Measurements from ENCODE around the gene GH2.
"Not testable (repeated sequence)": the region's sequence is repeated elsewhere in the genome, so short reads cannot be mapped to it uniquely, and the experiment has no call there.

The GH2 gene

DNA sequence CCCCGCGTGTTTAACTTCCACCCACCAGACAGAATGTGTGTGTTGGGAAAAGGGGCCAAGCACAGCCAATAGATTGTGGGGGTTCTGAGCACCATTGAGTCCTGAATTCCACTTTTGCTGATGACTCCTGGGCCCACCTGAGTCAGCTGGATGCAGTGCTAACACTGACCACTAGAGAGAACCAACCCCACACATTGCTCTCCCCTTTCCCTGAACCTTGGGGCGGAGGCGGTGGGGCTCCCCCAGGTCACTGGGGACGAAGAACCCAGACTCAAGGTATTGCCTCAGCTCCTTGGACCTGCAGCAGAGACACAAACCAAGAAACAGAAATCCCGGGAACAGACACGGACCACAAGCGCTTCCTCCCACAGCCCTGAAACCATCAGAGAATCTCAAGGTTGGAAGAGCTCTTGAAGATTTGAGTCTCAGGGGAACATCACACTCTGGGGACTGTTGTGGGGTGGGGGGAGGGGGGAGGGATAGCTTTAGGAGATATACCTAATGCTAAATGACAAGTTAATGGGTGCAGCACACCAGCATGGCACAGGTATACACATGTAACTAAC, 7.6 kb downstream of the GH2 start:
- DNase-seq (ENCODE audit: low spot score): not testable (repeated sequence)

DNA sequence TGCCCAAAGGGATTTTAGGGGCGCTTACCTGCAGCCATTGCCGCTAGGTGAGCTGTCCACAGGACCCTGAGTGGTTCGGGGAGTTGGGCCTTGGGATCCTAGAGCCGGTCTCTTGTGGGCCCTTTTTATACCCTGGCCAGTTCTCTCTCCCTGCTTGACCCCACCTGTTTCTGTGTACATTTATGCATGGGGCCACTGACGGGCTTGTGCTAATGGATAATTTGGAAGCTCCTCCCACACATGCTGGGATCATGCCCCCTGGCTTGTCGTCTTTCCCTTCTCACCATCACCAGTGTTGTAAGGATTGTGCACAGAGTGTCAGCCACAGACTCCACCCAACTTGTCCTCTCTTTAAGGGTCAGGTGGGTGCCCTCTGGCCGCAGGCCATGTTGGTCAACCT, 8.2 kb downstream of the GH2 start, which contains the start of gene CSH2:
CSH2 (minus strand) TSS at position 101 of the 400 bp plus-strand sequence; CDS start at position 38, 63 bp downstream.
- DNase-seq (ENCODE audit: low spot score): not testable (repeated sequence)

DNA sequence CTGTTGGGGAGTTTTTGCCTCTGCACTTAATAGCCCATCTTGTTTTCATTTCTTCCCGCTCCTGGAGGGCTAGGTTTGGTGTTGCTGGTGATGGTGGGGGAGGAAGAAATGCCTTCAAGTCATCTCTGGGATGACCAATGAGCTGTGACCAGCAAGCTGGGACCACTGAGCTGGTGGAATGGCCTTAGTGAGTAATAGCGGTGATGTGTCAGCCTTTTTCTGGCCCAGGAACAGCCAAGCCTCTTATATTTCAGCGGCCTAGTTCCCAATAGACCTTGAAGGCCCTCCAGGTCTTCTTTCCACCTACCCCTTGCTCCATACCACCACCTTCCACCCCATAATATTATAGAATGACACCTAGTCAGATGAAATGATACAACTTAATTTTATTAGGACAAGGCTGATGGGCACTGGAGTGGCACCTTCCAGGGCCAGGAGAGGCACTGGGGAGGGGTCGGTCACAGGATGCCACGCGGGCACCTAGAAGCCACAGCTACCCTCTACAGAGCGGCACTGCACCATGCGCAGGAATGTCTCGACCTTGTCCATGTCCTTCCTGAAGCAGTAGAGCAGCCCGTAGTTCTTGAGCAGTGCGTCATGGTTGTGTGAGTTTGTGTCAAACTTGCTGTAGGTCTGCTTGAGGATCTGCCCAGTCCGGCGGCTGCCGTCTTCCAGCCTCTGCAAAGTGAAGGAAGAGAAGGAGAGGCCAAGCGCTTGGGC, 9.9 kb downstream of the GH2 start:
- not testable (repeated sequence) for DNase-seq (ENCODE audit: low spot score)

DNA sequence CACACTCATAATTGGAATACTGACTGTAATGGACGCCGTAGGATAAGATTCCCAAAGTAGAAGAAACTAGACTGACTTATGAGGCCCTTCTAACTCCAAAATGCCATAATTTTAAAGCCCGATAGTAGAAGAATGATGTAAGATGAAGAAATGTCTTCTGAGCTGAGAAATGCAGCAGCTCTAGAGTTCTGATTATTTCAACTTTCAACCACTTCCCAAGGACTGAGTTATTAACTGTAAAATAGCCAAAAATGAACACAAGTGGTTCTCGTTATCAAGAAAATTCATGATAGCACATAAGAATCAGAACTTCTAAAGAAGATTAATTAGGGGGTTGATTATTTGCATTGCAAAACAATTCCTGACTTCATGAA, 11.5 kb downstream of the GH2 start:
- DNase-seq (ENCODE audit: low spot score): not testable (repeated sequence)

DNA sequence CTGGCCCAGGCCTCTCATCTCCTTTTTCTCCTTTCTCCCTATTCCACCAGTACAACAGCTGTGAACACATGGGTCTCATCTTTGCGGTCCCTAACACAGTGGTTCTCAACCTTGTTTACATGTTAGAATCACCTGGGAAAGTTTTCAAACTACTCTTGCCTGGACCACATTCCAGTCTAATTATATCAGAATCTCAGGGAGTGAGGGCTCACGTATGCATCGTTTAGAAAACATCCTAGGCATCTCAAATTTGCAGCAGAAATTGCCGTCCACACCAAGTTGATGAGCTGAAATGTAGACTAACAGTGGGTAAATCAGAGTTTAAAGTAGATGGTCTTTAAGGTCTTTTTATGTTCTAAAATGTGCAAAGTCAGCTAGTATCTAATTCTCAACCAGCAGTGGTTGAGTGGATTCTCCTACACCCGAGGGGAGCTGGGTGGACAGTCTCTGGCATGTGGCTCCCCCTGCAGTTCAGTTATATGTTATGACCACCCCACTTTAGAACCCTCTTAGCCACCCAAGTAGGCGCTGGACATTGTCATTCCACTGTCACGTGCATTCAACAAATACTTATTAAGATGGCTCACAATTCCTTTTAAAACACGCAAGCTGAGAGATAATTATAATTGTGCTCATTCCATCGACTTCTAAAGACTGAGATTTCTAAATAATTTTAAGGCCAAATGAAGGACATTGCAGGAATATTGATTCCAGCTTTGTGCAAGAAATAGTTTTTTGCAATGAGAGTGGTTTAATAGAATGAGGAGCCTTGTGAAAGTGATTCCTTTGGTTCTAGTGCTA, 12.1 kb downstream of the GH2 start:
- DNase-seq (ENCODE audit: low spot score): not testable (repeated sequence)

DNA sequence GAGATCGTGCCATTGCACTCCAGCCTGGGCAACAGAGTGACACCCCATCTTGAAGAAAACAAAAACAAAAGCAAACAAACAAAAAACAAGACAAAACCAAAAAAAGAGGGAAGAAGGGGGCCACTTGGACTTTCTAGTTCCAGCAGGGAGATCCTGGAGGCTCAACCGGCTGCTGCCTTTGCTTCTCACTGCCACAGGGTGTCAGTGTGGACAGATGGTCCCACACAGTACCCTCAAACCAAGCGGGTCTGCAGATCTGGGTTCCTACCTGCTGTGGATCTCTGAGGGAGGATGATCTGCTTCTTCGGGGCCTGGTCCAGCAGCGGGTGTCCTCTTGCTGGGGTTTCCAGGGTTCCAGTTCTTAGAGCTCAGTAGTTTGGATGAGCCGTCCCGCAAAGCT, 15.1 kb downstream of the GH2 start:
- DNase-seq (ENCODE audit: low spot score): not testable (repeated sequence)

DNA sequence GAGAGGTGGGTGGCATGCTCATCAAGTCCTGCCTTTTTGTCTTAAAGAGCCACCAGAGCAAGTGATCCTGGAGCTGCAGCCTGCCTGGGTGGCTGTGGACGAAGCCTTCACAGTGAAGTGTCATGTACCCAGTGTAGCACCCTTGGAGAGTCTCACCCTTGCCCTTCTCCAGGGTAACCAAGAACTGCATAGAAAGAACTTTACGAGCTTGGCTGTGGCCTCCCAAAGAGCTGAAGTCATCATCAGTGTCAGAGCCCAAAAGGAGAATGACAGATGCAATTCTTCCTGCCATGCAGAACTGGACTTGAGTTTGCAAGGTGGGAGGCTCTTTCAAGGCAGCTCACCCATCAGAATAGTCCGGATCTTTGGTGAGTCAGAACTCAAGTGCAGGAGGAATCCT, 22.5 kb downstream of the GH2 start:
- no peak for DNase-seq (ENCODE audit: low spot score)

DNA sequence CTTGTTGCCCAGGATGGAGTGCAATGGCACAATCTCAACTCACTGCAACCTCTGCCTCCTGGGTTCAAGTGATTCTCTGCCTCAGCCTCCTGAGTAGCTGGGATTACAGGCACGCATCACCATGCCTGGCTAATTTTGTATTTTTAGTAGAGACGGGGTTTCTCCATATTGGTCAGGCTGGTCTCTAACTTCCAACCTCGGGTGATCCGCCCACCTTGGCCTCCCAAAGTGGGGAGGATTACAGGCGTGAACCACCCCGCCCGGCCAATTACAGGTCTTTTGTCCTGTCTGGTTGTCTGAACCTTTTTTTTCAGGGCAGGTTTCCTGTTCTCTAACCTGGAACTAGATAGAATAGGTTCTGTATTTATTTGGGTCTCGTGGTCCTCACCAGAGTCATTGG, 25.3 kb downstream of the GH2 start:
- not testable (repeated sequence) for DNase-seq (ENCODE audit: low spot score)

DNA sequence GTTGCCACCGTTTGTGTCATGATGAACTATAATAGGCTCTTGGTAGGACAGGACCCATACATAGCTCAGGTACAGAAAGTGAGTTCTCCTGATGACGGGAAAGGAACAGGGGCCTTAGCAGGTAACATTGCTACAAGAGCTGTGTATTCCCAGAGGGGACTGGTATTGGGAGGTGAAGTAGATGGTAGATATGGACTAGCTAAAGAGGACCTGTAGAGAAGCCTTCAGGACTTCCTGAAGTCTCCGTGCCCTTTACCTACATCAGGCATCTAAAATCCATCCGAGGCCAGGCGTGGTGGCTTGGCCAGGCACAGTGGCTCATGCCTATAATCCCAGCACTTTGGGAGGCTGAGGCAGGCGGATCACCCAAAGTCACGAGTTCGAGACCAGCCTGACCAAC, 26.6 kb downstream of the GH2 start:
- DNase-seq (ENCODE audit: low spot score): no peak

DNA sequence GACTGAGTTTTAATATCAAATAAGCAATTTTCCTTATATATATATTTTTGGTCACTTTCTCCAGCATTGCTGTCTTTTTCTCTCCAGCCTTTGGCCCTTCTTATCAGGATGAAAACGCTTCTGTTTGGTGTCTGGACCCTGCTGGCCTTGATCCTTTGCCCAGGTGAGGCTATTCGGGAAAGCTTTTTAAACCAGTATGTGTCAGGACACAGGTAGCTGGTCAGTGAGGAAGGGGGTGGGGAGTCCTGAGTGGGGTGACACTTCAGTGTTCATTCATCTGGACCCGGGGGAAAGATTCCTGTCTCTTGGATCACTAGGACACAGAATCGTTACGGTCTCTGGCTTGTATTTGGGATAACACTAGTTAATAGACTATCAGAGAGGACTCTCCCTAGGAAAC, 27.0 kb downstream of the GH2 start:
- no peak for DNase-seq (ENCODE audit: low spot score)

DNA sequence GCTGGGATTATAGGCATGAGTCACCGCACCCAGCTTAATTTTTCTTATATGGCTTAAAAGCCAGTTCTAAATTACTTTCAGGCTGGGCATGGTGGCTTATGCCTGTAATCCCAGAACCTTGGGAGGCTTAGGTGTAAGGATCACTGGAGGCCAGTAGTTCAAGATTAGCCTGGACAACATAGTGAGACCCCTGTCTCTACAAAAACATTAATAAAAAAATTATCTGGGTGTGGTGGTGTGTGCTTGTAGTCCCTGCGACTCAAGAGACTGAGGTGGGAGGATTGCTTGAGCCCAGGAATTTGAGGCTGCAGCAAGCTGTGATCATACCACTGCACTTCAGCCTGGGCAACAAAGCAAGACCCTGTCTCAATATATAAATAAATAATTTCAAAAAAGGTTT, 28.5 kb downstream of the GH2 start:
- DNase-seq (ENCODE audit: low spot score): no peak

DNA sequence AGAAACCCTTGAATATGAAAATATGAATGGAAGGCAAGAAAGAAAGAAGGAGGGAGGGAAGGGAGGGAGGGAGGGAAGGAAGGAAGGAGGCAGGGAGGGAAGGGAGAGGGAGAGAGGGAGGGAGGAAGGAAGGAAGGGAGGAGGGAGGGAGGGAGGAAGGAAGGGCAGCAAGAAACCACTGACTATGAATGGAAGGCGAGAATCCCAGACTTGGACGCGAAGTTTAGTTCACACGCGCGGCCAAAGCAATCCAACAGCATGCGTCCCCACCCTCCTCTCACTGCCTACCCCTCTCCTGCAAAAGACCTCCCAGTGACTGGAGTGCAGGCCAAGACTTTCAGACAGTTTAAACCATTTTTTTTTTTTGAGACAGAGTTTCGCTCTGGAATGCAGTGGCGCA, 31.3 kb downstream of the GH2 start:
- no peak for DNase-seq (ENCODE audit: low spot score)

DNA sequence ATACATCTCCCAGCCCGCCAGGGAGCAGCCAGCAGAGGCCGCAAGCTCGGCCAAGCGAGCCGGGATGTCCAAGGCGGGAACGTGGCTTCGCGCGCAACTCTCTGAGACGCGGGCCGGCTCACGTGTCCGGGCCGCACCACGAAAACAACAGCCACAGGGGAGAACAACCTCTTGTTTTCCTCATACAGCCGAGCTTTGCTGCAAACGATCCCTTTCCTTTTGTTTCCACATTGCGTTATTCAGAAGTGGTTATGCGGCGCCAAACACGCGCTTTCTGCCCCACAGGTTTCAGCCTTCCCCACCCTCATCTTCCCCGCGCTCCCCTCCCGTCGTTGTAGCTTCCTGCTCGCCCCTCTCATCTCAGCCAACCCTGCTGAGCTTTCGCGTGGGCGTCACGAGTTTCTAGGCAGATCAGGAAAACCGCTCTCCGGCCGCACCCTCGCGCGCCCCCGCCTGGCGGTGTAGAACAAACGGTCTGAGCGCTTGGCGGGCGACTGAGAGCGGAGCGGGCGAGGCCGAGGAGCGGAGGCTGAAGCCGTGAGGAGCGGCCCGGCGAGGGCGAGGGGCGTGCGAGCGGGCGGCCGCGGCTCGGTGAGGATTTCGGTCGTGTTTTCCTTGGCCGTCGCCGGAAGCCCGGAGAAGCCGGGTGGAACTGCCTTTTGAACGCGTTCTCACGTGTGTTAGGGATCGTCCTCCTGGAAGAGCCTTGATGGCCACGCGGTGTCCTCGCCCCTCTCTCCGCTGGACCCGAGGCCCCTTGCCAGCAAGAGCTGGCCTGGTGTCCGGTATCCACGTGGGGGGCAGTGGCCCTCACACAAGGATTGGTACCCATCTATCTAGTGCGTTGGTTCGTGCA, 32.7 kb downstream of the GH2 start:
- DNase-seq (ENCODE audit: low spot score): peak; percentile 83

DNA sequence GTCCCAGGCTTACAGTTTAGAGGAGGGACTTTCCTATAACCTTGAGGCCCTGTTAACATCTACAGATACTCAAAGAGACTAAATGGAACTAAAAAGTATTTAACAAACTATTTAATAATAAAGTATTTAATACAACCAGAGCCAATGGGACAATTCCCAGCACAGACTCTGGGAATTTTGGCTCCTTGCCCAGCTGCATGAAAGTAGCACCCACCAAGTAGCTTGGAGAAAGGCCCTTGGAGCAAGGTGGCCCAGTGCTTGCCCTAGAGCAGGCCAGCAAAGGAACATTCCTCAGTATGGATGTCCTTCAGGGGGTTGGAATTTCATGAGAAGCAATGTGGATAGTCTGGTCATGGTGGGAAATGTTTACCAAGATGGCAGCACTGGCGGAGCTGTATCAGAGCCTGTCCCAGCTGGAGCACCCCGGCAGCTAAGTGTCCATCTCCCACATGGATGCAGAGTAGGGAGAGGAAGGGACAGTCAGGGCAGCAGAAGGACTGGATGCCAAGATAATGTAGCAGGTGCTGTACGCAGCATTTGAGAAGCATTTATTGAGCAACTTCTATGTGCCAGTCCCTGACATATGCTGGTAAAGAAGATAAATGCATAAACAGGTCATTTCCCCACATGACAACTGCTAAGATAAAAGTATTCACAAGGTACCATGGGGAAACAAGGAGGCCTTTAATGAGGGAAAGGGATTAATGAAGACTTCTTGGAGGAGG, 34.1 kb downstream of the GH2 start:
- DNase-seq (ENCODE audit: low spot score): no peak

DNA sequence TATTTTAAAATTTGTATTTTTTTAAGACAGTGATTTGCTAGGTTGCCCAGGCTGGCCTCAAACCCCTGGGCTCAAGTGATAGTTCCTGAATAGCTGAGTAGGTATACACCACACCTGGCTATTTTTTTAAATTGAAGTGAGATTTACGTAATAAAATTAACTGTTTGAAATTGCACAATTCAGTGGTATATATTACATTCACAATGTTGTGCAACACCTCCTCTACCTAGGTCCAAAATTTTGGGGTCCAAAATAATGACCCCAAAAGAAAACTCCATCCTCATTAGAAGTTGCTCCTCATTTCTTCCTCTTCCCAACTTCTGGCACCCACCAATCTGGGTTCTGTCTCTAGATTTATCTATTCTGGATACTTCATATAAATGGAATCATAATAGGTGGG, 36.2 kb downstream of the GH2 start:
- DNase-seq (ENCODE audit: low spot score): no peak

DNA sequence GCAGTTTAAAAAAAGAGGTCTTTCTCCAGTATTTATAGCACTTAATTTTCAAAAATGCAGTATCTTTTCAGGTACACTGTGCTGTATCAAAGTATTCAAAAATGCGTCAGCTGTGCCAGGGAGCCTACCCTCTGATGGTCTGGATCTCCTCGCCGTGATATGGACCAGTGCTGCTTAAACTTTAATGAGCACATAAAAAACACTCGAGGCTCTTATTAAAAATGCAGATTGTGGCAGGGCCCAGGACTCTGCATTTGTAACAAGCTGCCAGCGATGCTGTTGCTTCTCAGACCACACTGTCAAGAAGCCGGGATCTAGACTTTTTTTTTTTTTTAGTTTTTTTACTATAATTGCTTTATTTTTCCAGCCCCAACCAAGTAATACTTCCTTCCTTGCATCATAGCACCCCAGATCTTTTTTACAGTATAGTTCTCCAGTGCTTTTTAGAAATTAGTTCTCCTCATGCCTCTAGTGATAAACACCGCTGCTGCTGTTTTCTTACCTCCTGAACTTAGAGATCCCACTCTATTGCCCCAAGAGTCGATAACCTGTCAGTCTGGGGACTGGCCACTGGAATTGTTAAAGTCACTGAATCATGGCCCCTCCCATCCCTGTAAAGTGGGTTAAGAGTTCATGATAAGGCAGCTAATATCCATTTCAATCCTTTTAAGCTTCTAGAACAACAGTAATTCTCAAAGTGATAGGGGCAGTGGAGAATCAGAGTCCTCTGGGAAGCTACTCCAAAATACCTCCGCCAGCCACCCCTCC, 37.6 kb downstream of the GH2 start:
- DNase-seq (ENCODE audit: low spot score): no peak

DNA sequence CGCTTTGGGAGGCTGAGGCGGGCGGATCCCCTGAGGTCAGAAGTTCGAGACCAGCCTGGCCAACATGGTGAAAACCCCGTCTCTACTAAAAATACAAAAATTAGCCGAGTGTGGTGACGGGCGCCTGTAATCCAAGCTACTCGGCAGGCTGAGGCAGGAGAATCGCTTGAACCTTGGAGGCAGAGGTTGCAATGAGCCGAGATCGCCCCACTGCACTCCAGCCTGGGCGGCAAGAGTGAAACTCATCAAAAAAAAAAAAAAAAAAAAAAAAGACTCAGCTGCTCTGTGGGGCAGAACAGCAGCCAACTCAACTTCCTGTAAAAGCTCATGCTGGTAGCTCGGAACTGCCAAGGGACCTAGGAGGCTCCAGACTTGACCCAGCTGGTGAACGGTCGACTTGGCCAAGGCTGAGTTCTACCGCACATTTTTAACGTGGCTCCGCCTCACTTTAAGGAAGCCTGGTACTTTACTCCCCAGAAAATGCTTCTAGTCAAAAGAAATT, 38.3 kb downstream of the GH2 start:
- peak; percentile 51 for DNase-seq (ENCODE audit: low spot score)

DNA sequence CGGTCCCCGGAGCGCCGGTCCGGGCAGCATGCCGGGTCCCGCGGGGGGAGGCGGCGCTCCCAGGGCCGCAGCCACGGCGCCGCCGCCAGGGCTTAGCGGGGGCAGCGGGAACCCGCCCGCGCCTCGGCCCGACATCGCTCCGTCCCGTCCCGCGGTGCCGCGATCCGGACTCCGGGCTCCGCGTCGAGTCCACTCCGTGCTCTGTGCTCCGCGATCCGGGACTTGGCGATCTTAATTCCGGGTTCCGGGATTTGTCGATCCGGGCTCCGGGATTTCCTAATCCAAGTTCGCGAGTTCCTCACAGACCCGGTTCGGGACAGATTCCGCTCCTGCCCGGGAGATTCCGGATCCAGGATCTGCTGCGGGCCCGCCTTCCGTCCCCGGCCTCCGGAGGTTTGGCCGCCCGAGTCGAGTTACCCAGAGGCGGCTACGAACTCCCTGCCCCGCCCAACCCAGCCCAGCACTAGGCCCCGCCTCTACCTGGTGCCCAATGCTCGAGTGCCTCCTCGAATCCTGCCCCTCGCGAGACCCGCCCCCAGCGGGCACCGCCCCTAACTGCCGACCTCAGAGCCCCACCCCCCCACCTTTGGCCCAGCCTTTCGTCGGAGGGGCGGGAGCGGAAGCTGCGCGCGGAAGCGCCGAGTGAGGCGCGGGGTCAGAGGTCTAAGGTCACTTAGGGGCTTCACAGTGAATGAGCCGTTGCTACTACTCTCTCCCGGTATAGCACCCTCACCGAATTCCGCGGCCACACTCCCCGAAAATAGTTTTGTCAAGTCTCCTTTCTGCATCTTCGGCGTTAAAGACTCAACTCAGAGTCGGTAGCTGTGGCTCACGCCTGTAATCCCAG, 39.0 kb downstream of the GH2 start, which contains the start of gene SMARCD2:
SMARCD2 (minus strand) TSS at position 146 of the 847 bp plus-strand sequence; CDS start at position 135, 11 bp downstream.
- peak; percentile 99 for DNase-seq (ENCODE audit: low spot score)

DNA sequence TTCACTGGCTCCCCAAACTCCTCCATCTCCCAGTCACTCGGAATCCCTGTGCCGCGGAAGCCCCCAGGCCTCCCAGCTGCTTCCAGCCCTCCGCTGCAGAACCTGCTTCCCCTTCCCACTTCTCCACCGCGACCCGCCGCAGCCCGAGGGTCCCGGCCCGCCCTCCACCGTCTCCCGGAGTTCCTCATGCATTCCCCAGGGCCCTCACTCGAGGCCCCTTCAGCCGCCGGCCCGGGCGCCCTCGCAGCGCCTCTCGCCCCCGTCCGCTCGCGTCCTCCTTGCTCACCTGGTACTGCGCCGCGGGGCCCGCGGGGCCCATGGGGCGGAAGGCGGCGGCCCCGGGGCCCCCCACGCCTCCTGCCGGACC, 39.6 kb downstream of the GH2 start:
- DNase-seq (ENCODE audit: low spot score): no peak

Data from globus pallidus (tissue), 1 donor.